ENCODE data around the gene GRID1. TPM values are rescaled to one million over a fixed set of nuclear protein-coding genes. Genes with fewer than 3 reads are reported as not detected.

Gene GRID1
- total RNA-seq, 1 experiment from 2014 or later, result 0.17 TPM

DNA sequence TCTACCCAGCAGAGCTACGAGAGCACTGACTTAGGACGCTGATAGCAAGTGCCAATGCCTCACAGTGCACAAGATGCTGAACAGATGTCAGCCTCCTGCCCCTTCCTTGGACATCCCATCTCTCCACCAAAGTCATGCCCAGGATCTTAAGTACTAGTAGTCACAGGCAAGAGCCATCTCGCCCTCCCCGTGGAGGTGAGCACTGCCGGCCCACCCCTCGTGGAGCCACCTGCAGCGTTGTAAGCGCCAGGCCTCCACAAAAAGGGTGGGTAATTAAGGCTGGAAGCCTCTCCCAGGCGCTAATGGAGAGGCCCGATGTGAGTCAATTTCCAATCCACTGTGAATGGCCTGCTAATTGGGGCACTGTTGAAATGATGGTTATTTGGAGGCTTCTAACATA, 156.2 kb downstream of the GRID1 start:
- in situ Hi-C loops (cut with HindIII; ENCODE audit: low sequenced_read_pairs), result no loop called here
- DNase-seq (ENCODE audit: low spot score), result no peak

DNA sequence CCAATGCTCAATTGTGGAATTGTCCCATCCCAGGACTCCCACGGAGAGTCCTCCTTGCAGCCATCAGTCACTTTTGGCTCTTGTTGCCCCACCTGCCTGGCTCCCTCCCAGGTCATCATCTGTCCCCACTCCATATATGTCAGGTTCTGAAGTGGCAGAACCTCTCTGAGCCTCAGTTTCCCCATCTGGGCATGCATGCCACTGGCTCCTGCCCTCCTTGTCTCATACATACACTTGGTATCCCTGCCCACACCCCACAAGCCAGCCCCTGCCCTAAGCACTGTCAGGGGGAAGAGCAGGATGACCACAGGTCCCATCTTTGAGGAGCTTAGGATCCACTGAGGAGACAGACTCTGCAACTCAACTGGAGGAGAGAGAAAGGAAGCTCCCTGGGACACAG, 156.9 kb downstream of the GRID1 start:
- DNase-seq (ENCODE audit: low spot score), result no peak
- in situ Hi-C loops (cut with HindIII; ENCODE audit: low sequenced_read_pairs), result no loop called here

DNA sequence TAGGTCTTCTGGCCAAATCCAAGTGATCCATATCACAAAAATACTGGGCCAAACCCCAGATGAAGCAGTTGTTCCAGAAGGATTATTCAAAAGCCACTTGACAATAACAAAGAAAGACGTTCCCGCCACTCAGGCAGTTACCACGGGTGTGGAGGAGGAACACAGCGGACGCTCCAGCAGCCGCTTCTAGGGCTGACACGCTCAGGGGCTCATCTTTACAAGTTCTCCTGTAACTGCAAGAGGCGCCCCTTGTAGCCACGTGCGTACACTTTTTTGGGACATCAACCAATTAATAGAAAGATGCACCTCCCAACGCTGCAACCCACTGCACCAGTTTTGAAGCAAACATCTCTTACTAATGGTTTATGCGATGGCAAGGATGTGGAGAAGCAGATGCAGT, 159.4 kb downstream of the GRID1 start:
- no peak for DNase-seq (ENCODE audit: low spot score)
- in situ Hi-C loops (cut with HindIII; ENCODE audit: low sequenced_read_pairs), result no loop called here

DNA sequence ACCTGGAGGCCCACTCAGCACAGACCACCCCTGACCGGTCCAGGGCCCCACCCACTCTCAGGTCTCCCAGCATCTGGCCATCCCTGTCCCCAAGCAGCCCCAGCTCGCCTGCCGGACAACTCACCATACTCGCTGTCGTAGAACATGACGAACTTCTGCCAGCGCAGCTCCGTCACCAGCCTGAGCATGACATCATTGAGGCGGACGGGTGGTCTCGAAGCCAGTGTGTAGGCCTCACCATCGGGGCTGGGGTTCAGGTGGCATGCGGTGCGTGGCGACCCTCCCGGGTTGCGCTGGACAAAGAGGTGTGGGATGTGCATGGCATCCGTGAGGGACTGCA, 160.4 kb downstream of the GRID1 start:
- DNase-seq (ENCODE audit: low spot score), result no peak
- in situ Hi-C loops (cut with HindIII; ENCODE audit: low sequenced_read_pairs), result no loop called here

DNA sequence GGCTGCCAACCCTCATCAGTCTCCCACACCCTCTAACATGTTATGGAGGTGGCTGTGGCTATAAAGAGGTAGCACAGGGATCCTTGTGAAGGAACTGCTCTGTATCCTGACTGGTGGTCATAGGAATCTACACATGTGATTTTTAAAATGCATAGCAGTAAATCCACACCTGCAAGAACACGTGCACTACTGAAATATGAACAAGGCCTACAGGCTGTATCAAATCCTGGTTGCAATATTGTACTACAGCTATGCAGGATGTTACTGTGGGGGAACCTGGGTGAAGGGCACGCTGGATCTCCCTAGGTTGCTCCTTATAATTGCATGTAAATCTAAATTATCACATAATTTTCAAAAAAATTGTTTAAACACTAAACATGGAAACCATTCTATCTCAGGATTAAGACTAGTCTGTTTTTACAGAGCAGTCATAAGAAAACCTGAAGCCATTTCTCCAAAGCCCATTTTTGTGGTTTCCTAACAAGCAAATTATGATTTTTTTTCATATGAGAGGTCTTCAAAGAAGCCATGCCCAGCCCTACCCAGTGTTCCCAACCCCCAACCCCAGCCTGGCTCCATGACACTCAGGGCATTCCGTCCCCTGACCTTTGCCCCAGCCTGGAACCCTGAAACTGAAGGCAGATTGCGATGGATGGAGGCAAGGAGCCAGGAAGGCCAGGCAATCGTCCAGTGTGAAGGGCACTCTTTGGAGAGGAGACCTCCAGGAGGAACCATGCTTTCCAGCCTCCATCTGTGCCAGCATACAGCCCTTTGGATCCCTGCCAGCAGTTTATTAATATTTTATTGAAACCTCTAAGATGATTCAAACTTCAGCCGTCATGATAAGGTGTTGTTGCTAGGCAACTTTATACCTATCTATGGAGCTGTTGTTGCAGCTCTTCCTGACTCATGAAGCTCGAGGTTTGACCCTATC, 161.0 kb downstream of the GRID1 start:
- no peak for DNase-seq (ENCODE audit: low spot score)
- in situ Hi-C loops (cut with HindIII; ENCODE audit: low sequenced_read_pairs), result no loop called here

DNA sequence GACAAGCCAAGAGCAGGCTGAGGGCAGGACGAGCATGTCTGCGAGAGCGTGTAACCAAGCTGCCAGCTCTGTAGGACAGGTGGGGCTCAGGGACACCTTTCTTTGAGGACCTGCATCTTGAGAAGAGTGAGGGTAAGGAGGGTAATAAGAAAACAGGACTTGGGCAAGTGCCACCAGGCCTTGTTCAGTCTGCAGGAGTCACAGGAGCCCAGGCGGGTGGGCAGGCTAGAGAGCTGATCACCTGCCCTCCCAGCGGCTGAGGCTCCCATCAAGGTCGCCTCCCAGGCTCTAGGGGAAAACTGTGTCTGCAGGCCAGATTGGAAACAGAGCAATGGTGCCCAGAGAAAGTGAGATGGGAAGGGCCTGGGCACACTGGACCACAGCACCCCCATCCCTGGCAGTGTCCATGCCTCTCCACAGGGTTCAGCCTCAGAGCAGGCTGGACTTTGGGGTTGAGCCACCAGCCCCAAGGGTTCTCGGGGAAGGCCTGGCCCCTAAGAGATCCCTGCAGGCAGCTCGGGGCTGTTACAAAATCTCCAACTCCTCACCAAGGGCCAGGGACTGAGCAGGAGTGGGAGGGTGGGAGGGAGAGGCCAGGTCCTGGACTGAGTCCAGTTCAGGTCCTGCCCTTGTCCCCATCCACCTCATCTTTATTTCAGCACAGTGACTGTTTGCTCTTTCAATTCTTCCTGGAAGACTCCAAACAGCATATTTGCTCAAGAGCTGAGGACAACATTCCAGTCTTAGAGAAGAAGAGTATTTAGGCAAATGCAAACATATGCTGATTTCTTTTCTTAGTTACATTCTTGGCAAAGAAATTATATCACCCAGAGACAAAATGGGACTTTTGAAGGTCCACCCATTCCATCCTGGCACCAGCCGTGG, 161.9 kb downstream of the GRID1 start:
- in situ Hi-C loops (cut with HindIII; ENCODE audit: low sequenced_read_pairs), result no loop called here
- no peak for DNase-seq (ENCODE audit: low spot score)

DNA sequence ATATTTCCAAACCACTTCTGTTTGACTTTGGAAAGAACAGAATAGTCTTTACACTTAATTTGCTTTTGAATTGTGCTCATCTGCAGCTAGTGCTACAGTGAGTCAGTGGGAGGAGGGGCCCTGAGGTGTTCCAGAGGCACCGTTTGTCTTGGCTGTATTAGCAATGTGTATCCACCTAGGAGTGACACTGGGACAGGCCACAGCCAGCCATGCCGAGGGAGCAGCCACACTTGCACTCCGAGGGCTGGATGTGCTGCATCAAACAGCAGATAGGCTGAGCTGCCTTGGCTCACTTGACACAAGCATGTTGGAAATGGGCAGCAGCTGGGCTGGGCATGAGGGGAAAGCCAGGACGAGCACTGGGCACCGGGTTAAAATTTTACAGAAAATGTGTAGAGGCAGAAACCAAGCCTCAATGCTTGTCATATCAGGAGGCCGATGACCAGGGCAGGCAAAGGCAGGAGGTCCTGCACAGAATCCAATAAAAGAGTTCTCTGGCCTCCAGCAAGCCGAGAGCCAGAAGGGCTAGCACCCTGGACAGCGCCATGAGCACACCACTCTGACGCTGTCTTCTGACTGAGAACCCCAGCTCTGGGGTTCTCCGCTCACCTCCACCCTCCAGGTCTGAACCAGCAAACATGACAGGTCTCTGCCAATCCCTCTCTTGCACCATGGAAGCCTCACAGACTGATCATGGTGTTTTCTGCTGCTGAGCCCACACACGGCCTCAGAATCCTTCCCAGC, 163.3 kb downstream of the GRID1 start:
- DNase-seq (ENCODE audit: low spot score), result no peak
- in situ Hi-C loops (cut with HindIII; ENCODE audit: low sequenced_read_pairs), result no loop called here

DNA sequence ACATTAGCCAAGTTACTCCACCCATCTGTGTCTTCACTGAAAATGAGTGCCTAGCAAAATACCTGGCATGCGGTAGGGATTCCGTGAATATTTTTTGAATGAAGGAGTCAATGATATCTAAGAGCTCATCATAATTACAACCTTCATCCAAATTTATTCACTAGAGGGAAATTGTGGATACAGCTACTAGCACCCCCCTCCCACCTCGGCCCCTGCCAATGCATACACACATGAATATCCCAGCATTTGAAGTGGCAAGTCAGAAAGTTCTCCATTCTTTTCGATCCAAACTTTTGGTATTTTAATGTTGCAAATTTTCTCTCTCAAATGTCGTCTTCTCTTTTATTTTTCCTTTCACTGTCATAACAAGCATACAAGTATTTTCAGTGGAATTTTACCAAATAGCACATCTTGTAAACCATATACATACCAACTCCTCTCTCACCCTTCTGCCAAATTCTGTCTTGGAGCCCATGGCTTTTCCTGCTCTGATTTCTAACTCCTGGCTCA, 164.3 kb downstream of the GRID1 start:
- no peak for DNase-seq (ENCODE audit: low spot score)
- in situ Hi-C loops (cut with HindIII; ENCODE audit: low sequenced_read_pairs), result no loop called here

DNA sequence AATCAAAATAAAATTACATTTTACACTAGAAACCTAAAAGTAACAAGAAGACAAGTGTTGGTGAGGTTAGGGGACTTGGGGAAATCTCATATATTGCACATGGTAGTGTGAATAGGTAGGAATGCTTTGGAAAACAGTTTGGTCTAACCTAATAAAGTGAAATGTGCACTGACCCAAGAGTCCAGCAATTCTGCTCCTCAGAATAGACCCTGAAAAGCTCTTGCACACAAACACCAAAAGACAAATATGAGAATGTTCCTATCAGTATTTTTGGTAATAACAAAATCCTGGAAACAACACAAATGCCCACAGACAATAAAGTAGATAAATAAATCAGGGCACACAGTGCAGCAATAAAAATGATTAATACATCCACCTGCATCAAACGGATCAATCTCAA, 165.7 kb downstream of the GRID1 start:
- DNase-seq (ENCODE audit: low spot score), result no peak
- in situ Hi-C loops (cut with HindIII; ENCODE audit: low sequenced_read_pairs), result no loop called here

DNA sequence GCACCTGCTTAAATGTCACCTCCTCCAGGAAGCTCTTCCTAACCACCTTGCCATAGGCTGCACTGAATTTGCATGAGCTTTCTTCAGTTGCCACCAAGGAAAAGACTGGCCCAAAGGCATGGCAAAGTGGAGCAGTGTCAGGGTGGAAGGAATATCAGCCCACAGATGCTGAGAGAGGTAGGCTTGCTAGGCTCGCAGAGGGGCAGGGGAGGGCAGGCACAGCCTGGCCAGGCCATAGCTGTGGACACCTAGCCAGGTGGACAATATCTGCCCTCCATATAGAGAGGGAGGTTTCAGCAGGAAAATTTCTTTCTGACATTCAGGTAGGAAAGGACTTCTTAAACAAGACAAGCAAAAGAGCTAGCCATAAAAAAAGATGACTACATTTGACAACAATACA, 166.3 kb downstream of the GRID1 start:
- in situ Hi-C loops (cut with HindIII; ENCODE audit: low sequenced_read_pairs), result no loop called here
- DNase-seq (ENCODE audit: low spot score), result no peak

DNA sequence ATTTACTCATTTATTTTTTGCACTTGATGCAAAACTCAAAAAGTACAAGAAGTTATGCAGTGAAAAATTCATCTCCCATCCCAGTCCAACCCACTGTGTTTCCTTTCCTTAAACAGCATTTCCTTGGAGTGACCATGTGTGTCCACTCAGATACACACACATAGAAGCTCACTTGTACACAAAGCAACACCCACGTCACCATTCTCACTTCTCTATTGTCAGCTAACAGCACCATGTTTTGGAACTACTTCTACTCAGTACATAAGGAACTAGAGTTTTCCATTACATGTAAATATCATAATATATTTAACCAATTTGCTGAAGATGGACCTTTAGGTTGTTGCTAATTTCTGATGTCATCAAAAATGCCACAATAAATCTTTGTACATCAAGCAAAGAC, 167.6 kb downstream of the GRID1 start:
- no peak for DNase-seq (ENCODE audit: low spot score)
- in situ Hi-C loops (cut with HindIII; ENCODE audit: low sequenced_read_pairs), result no loop called here

DNA sequence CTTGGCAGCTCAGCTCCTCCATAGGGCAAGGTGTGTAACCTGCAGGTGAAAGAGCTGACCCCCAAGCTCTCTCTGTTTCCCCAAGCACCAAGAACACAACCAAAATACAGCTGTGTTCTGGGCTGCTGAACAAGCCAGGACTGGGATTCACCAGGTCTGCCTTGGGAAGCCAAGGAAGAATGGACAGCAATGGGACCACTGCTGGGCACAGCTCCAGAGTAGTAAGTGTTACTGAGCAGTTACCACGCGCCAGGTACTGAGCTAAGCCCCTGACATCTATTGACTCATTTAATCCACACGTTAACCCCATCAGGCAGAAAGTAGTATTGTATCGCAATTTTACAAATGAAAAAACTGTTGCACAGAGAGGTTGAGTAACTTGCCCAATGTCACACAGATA, 168.3 kb downstream of the GRID1 start:
- in situ Hi-C loops (cut with HindIII; ENCODE audit: low sequenced_read_pairs), result no loop called here
- DNase-seq (ENCODE audit: low spot score), result no peak

DNA sequence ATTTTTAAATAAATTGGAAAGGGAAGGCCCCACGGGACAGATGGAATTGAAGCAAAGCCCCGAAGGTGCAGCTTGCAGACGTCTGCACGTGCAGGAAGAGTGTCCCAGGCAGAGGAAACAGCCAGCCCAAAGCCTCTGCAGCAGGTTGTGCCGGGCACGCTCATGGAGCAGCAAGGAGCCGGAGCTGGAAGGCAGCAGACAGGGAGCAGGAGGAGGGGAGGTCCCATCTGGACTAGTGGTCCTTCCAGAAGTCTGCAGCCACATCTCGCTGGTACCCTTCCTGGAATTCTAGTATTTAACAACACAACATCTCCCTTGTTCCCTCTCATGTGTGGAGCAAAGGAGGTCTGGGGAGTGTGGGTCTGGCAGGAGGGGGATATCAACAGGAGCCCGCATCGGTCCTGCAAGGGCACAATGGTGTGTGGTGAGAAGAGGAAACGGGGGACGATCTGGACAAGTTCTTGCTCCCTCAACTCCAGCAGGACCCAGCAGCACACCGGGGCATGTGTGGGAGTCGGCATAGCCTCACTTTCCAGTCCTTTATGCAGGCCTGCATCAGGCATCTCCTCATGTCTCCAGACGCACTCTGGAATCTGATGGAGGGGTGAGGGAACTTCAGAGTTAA, 169.3 kb downstream of the GRID1 start:
- in situ Hi-C loops (cut with HindIII; ENCODE audit: low sequenced_read_pairs), result no loop called here
- no peak for DNase-seq (ENCODE audit: low spot score)

DNA sequence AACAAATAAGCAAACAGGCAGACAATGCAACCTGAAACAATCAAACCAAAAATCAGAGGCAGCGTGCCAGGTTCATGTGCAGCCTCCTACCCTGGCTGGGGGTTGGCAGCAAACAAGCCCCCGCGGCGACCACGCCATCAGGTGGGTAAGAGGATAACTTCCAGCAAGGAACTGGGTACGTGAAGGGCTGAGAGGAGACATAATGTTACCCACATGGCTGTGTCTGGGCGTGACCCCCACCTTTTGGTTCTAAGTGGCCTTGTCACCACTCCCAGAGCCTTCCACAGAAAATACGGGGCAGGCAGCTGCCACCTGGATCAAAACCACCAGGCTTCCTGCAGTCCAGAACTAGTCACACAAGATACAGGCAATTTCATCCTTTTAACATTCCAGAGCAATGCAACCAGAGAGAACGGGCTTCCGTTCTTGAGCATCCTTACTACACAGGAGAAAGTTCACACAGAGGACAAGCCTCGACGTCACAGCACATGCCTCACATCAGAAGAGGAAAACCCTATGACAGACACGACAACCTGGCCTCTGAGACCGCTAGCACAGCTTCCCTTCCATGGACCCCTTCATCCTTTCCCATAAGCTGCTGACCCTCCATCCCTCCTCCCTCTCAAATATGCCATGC, 171.0 kb downstream of the GRID1 start:
- no peak for DNase-seq (ENCODE audit: low spot score)
- in situ Hi-C loops (cut with HindIII; ENCODE audit: low sequenced_read_pairs), result no loop called here

DNA sequence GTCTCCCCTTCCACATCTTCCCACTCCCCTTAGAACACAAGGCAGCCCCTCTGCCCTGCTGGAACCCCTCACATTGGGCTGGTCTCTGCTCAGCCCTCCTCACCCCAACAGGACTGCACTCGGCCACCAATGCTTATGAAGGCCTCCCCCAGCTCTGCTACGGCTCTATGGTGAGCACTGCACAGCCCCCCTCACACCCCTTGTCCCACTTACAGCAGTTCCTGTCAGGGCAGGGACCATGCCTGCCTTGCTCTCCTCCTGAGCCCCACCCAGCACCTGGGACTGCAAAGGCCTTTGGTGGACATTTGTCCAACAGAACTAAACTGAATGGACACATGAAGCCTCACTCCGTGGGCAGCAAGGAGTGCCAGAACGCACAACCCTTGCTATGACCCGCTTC, 171.9 kb downstream of the GRID1 start:
- in situ Hi-C loops (cut with HindIII; ENCODE audit: low sequenced_read_pairs), result no loop called here

DNA sequence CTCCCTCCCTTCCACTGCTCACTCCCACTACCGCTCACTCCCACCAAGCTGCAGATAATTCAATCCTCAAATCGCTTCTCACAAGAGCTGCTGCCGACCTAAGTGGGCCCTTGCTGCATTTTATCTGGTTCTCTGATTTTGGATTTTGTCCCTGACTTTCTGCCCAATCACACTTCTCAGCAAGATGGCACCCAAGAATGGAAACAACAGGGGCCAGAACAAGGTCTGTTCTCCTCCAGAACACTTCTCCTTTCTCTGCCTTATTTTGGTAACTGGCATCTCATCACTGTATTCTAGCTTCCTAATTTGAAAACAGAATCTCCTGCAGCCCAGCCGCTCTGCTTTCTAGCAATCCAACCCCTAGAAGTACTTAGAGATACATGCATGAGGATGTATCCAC, 172.8 kb downstream of the GRID1 start:
- DNase-seq (ENCODE audit: low spot score), result no peak
- in situ Hi-C loops (cut with HindIII; ENCODE audit: low sequenced_read_pairs), result no loop called here

More for the DNA sequence above, 171.9 kb downstream of the GRID1 start:
- DNase-seq (ENCODE audit: low spot score), result no peak

DNA sequence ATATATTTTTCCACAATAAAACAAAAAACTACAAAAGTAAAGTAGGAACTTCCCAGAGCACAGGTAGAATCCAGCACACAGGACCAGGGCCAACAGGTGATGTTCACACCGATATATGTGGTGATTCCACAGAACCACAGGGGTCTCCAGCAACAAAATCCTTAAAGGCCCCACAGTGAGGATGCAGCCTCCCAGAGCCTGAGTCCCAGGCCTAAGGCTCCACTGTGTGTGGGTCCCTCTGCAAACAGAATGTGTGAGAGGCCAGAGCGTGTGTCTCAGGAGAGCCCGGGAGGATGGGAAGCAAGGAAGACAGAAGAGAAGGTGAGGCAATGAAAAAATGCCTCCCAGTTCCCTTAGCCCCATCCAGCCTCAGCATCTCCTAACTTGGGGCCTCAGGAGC, 173.9 kb downstream of the GRID1 start:
- no peak for DNase-seq (ENCODE audit: low spot score)
- in situ Hi-C loops (cut with HindIII; ENCODE audit: low sequenced_read_pairs), result no loop called here

DNA sequence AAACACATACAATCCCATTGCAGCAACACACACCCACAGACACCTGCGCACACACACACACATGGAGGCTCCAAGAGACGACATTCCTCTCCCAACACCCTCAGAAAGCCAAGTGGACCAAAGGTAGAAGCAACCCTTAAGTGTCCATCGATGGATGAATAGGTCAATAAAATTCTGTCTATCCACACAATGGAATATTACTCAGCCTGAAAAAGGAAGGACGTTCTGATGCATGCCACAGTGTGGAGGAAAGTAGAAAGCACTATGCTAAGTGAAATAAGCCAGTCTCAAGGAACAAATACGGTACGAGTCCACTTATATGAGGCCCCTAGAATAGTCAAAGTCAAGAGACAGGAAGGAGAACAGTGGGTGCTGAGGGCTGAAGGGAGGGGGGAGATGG, 174.4 kb downstream of the GRID1 start:
- in situ Hi-C loops (cut with HindIII; ENCODE audit: low sequenced_read_pairs), result no loop called here
- DNase-seq (ENCODE audit: low spot score), result no peak

DNA sequence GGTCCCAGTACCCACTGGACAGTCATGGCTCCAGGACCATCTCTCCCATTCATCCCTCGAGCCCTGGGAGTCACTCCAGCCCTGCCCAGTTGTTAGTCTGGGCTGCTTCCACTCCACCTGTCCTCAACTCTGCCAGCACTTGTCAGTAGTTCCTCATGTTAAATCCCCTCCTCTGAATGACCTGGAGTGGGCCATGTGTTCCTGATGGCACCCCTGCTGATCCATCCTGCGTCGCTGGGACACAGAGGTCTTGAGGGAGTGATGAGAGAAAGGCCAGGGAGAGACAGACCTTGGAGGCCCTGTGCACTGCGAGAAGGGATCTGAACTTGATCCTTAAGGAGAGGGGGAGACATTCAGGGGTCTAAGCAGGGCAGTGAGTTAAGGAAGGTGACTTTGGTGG, 174.9 kb downstream of the GRID1 start:
- in situ Hi-C loops (cut with HindIII; ENCODE audit: low sequenced_read_pairs), result no loop called here
- no peak for DNase-seq (ENCODE audit: low spot score)

Measured in G401 (cell line).